ENCODE results near the gene CBFA2T2.

DNA sequence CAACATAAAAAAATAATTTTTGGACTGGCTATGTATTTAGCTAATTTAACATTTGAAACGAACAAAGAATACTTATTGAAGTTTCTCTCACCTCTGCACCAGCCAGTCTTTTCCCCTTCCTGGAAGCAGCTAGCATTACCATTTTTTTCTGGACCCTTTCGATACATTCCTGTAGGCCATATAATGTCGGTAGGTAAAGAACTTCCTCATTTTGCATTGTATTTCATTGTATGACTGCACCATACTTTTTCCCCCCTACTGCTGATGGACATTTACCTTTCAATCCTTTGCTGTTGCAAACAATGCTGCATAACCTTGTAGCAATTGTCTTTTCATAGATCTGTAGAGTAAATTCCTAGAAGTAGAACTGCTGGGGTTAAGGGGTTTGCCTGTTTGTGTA is 17.6 kb downstream of the CBFA2T2 start:
- TF ChIP-seq, protein P1, sequence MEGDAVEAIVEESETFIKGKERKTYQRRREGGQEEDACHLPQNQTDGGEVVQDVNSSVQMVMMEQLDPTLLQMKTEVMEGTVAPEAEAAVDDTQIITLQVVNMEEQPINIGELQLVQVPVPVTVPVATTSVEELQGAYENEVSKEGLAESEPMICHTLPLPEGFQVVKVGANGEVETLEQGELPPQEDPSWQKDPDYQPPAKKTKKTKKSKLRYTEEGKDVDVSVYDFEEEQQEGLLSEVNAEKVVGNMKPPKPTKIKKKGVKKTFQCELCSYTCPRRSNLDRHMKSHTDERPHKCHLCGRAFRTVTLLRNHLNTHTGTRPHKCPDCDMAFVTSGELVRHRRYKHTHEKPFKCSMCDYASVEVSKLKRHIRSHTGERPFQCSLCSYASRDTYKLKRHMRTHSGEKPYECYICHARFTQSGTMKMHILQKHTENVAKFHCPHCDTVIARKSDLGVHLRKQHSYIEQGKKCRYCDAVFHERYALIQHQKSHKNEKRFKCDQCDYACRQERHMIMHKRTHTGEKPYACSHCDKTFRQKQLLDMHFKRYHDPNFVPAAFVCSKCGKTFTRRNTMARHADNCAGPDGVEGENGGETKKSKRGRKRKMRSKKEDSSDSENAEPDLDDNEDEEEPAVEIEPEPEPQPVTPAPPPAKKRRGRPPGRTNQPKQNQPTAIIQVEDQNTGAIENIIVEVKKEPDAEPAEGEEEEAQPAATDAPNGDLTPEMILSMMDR (IDR thresholded peaks at IDR 0.05): no peak
- TF ChIP-seq POLR2A (IDR thresholded peaks at IDR 0.05): no peak

Measured in lower leg skin (tissue), 3 donors.